Astrocyte of the spinal cord (primary cell): ENCODE data around the gene VGLL4.

Experiments used
- DNase-seq: peaks from one replicate; pipeline ENCODE4 v3.0.0; 2011; ENCODE audit warnings: low read depth, low spot score
- H3K4me3 ChIP-seq: 2 replicates; pipeline ENCODE4 v1.5.1; 2011; ENCODE audit warnings: low read depth, mild to moderate bottlenecking, low read length, moderate library complexity
- CTCF ChIP-seq: IDR thresholded peaks from 2 replicates; pipeline ENCODE4 v1.5.1; 2012; ENCODE audit warnings: low read depth, mild to moderate bottlenecking, low read length, inconsistent platforms
- in situ Hi-C: cut with HindIII; loops from 2 replicates; pipeline ENCODE4 v1.10.0; 2017; ENCODE audit warnings: low sequenced_read_pairs

Gene VGLL4

GRCh38 chr3:11539218-11539617 is 104.5 kb downstream of the VGLL4 start:
- no peak for DNase-seq
- no peak overlapping the region for H3K4me3 ChIP-seq
- in situ Hi-C loops: no loop called here
- TF ChIP-seq CTCF: no peak

- in situ Hi-C loops: no loop called here
- no peak for TF ChIP-seq CTCF
- DNase-seq: no peak
- H3K4me3 ChIP-seq: no peak overlapping the region
Observed at GRCh38 chr3:11538581-11538980, 105.1 kb downstream of the VGLL4 start.

GRCh38 chr3:11536936-11537612 is 106.6 kb downstream of the VGLL4 start:
- TF ChIP-seq CTCF: no peak
- no peak overlapping the region for H3K4me3 ChIP-seq
- no peak for DNase-seq
- in situ Hi-C loops: no loop called here

GRCh38 chr3:11536132-11536935 is 107.4 kb downstream of the VGLL4 start:
- H3K4me3 ChIP-seq: no peak overlapping the region
- DNase-seq: no peak
- in situ Hi-C loops: no loop called here
- no peak for TF ChIP-seq CTCF

- DNase-seq: no peak
- in situ Hi-C loops: no loop called here
- H3K4me3 ChIP-seq: no peak overlapping the region
- no peak for TF ChIP-seq CTCF
Observed at GRCh38 chr3:11535243-11535960, 108.3 kb downstream of the VGLL4 start.

GRCh38 chr3:11534793-11535101 is 109.0 kb downstream of the VGLL4 start:
- no peak overlapping the region for H3K4me3 ChIP-seq
- DNase-seq: no peak
- TF ChIP-seq CTCF: no peak
- in situ Hi-C loops: no loop called here
